Measurements from ENCODE around the gene C3orf80. TPM values are rescaled to one million over a fixed set of nuclear protein-coding genes. Genes with fewer than 3 reads are reported as not detected.
"Not testable (repeated sequence)": the region's sequence is repeated elsewhere in the genome, so short reads cannot be mapped to it uniquely, and the experiment has no call there.

Gene C3orf80
- polyA plus RNA-seq, 3 donors = 0.22 to 0.35 (median 0.33) TPM

- no peak for DNase-seq
Observed at GRCh38 chr3:160210341-160210740, 14.9 kb upstream of the C3orf80 start.

DNA sequence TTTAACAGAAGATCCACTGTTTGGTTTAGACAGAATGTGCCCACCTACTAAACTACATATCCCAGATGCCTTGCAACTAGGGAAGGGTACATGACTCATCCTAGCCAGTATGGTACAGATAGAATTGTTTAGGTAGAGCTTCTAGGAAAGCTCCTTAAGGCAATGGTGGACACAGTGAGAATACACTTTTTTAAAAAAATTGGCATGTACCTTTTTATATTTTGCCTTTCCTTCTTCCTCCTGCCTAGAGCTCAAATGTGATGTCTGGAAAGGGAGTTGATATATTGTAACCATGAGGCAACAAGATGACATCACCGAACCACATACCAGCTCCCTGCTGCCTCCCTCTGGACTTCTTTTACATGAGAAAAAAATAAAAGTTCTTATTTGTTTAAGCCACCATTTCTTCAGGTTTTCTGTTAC, 14.4 kb upstream of the C3orf80 start:
- no peak for DNase-seq

DNA sequence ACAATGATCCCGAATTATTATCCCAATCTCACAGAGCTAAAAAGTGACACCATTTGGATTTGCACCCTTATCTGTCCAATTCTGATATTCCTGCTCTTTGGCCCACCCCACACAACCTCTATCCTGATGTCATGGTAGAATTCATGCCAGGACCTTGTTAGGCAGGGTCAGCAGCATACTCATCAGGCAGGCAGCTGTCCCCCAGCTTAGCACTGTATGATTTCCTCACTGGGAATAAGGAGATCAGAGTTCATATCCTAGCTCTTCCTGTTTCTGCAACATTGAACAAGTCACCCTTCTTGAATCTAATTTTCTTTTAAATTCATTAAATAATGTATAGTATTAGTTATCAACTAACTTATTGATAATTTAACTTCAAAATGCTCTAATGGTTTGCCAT, 12.0 kb upstream of the C3orf80 start:
- DNase-seq = no peak

DNA sequence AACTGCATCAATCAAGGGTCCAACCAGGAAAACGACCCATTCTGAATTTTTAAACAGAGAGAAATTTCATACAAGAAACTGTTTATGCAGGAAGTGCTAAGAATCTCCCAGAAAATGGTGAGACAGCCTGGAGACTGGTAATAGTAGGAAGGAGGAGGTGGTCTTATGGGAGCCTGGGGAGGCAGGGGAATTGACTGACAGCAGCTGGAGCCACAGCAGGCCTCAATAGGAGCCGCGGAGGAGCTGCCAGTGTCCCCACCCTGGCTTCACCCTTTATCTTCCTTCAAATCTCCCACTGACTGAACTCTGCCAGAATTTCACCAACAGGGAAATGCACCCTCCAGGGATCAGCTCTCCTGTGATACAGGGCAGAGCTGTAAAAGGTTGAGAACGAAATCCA, 7.5 kb upstream of the C3orf80 start:
- DNase-seq = no peak

DNA sequence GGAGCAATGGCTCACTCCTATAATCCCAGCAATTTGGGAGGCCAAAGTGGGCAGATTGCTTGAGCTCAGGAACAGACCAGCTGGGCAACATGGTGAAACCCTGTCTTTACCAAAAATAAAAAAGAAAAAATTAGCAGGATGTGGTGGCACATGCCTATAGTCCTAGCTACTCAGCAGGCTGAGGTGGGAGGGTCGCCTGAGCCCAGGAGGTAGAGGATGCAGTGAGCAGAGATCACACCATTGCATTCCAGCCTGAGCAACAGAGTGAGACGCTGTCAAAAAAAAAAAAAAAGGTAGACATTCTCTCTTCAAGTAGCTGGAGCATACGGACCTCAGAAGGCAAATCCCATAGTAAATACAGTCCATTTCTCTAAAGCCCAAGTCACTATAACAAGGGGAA, 7.1 kb upstream of the C3orf80 start:
- DNase-seq = no peak

DNA sequence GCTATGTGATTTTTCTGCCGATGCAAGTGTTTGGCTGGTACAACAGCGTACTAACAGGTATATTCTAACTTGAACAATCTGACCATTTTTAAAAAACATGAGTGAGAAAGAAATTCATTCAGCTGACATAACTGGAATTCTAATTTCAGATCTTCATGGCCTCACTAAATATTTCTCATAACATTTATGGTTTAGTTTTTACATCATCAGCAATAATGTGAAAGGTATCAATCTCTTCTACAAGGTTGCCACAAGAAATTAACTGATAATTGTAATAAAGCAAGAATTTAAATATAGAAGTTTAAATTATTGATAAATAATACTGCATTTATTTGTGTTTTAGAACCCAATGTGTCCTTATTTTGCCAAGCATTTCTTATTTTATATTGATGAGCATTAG, 5.2 kb upstream of the C3orf80 start:
- no peak for DNase-seq

- no peak for DNase-seq
Observed at GRCh38 chr3:160221019-160221418, 4.2 kb upstream of the C3orf80 start.

GRCh38 chr3:160224256-160224655, 966 bp upstream of the C3orf80 start:
- DNase-seq = no peak

GRCh38 chr3:160224811-160225175, 429 bp upstream of the C3orf80 start:
- no peak for DNase-seq

GRCh38 chr3:160226026-160226907, 1.0 kb downstream of the C3orf80 start:
- DNase-seq = no peak

- no peak for DNase-seq
Observed at GRCh38 chr3:160227419-160227818, 2.2 kb downstream of the C3orf80 start.

DNA sequence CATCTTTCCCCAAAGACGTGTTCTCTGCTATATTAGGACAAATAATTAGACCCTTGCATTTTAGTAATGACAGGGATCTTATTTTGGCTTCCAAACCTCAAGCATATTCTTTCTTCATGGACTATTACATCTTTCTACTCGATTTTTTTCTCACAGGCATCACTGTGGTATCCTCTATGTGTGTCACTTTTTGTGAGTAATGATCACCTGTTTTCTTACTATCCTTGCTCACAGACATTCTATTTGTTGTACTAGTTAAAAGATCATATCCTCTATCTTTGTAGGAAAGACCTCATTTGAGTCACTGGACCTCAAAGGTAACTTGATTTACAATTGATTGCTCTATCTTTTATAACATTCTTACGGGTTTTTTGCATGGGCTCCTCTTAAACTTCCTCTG, 6.8 kb downstream of the C3orf80 start:
- no peak for DNase-seq

DNA sequence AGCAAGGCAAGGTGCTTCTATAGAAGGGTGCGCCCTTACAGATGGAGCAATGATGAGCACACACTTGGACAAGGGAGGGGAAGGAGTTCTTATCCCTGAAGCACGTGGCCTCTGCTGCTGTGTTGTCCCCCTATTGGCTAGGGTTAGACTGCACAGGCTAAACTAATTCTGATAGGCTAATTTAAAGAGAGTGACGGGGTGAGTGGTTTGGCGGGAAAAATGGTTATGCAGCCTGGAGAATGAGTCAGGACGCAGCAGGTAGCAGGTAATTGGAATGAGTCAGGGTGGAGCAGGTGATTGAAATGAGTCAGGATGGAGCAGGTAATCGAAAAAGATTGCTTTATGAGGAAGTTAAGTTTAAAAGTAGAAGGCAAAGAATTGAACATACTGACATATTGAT, 15.5 kb downstream of the C3orf80 start:
- DNase-seq = not testable (repeated sequence)

DNA sequence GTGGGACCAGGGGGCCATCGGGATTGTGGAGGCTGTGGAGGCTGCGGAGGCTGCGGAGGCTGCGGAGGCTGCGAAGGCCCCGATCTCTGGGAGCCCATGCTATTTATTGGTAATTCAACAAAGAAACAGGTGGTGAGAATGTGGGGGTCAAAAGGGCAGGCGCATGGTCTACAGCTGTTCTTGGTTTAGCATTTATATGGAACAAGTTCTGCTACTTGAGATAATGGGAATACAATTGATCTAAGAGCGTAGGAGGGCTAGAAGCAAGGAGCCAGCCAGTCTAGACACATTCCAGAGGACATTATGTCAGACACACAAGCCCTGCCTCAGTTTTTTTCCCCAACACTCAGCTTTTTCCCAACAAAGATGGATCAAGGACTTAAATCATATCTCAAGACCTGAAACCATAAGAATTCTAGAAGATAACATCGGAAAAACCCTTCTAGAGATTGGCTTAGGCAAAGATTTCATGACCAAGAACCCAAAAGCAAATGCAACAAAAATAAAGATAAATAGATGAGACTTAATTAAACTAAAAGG, 20.1 kb downstream of the C3orf80 start:
- DNase-seq = no peak

DNA sequence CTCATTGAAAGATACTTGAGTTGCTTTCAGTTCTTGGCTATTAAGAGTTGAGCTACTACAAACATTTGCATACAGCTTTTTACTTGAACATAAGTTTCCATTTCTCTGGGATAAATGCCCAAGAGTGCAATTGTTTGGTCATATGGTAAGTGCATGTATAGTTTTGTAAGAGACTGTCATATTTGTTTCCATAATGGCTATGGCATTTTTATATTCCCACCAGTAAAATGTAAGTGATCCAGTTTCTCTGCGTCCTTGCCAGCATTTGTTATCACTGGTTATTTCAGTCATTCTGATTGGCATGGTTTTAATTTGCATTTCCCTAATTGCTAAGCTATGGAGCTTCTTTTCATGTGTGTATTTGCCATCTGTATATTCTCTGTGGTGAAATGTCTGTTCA, 22.5 kb downstream of the C3orf80 start:
- DNase-seq = no peak

DNA sequence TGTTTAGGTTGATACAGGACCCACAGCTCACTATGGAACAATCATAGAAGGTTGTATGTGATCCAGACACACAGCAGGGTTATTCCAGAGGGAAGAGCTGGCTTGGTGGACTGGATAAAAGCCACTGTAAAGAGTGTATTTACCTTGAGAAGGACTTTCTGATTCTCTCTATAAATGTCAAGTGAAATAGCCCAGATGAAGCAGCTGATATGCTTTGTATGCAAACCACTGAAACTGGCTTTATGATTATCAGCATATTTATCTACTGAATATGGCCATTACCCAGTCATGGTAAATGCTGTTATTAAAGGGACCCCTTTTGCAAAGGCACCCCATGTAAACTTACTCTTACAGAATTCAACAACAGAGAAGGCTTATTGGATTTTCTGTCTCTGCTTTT, 28.1 kb downstream of the C3orf80 start:
- DNase-seq = no peak

- no peak for DNase-seq
Observed at GRCh38 chr3:160257606-160258005, 32.4 kb downstream of the C3orf80 start.

DNA sequence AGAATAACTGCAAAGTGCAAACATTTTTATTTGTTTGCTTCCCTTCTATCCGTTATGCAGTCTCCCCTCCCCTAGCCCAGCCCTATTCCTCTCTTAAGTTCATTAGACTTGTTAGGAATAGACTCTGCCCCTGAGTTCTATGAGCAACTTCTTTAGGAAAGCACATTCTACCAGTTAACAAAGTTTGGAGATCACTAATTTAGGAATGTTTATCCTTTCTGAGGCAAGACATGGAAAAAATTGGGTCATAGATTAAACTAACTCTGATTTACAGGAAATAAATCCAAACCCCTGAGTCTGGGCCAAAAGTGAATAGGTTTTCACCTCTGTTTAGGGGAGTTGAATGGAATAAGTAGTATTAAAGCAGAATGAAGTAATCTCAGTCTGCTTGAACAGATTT, 34.4 kb downstream of the C3orf80 start:
- DNase-seq = no peak

- no peak for DNase-seq
Observed at GRCh38 chr3:160260587-160261270, 35.5 kb downstream of the C3orf80 start.

DNA sequence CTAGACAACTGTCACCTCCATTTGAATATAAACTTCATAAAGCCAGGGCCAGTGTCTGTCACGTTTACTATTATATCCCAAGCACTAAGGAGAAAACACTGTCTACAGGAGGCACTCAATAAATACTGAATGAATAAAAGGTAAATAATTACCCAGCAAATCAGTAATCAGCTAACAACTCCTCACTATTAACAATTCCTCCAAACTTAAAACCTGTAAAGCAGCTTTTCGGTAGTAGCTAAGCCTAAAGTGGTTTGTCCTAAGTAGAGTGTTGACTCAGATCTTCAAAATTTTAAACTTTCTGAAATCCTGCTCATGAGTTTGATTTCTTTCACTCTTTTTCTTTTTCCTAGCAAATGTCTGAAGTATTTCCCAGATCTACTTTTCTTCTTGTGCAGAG, 39.9 kb downstream of the C3orf80 start:
- no peak for DNase-seq

Data from renal pelvis (tissue), 4 donors.